GM21360 (cell line): ENCODE data around the gene ABCC2.
"Not testable (repeated sequence)": the region's sequence is repeated elsewhere in the genome, so short reads cannot be mapped to it uniquely, and the experiment has no call there.

Experiments
- ATAC-seq: cut with Tn5 transposase; IDR thresholded peaks from one replicate; pipeline ENCODE4 v1.9.1; 2021; ENCODE audit warnings: mild to moderate bottlenecking, moderate library complexity; ENCODE audit not compliant: unreplicated experiment

ABCC2 gene

DNA sequence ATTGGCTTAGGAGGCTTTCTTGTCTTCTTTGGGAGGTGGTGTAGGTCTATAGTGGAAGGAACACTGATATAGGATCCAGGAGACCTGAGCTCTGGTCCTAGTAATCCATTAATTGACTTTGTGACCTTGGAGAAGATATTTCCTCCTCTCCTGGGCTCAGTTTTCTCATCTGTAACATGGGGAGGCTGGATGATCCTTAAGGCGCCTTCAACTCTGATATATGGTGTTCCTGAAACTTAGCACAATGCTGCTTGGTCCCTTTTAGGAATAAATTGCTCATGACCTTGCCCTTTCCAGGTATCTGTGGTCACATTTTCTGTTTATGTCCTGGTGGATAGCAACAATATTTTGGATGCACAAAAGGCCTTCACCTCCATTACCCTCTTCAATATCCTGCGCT is 25.3 kb downstream of the ABCC2 start:
- ATAC-seq, result no peak

DNA sequence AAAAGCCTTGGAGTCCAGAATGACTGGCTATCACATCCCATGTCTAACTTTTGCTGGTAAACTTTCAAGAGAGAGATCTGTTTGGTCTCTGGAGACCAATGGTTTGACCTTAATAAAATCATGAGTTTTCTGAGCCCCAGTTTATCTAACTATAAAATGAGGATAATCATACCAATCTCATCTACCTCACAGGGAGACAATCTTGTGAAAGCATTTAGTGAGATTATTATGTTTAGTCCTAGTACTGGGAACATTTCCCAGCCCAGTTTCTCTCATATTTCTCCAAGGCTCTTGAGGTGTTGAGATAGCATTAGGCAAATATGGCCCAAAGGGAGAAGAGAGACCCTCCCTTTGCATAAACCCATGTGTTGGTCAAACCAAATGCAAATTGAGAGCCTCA is 25.8 kb downstream of the ABCC2 start:
- ATAC-seq, result no peak

DNA sequence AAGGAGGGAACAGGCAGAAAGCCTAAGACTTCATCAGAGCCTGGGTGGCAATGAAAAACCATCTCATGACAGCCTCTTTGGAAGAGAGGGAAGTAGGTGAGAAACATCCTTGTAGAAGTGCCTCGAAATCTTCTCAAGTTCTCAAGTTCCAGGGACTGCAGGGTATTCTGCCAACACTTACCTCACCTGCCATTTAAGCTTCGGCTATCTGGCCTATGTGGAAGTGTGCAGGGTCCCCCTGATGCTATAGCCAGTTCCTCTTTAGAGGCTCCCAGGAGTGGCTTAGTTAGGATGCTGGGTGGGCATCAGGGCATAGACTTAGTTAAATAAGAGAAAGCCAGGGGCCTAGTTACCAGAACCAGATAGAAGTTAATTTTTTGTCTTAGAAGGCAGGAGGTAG is 27.0 kb downstream of the ABCC2 start:
- ATAC-seq, result no peak

DNA sequence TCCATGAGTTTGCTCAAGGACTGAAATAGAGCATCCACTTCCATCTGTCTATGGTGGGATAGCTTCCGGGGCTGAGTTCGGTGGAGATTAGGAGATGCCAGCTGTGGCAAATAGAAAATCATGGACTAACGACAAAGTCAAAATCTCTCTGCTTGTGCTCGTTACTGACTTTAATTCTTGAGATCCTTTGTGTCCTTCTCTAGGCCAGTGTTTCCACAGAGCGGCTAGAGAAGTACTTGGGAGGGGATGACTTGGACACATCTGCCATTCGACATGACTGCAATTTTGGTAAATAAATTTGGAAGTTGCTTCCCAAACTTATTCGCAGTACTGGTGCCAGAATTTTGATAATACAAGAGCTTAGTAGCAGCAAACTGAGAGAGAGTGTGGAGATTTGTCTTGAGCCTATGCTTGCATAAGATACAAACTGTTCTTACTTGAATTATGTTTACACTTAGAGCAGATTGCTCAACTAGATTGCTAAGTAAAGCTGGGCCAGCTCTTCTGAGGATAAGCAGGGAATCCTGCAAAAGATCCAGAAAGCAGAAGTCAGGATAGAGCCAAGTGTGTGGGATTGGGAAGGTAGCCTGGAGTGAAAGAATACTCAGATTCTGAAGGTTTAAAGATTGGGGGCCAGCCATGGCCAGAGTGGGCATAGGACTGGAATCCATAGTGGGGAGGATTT is 27.6 kb downstream of the ABCC2 start:
- no peak for ATAC-seq

DNA sequence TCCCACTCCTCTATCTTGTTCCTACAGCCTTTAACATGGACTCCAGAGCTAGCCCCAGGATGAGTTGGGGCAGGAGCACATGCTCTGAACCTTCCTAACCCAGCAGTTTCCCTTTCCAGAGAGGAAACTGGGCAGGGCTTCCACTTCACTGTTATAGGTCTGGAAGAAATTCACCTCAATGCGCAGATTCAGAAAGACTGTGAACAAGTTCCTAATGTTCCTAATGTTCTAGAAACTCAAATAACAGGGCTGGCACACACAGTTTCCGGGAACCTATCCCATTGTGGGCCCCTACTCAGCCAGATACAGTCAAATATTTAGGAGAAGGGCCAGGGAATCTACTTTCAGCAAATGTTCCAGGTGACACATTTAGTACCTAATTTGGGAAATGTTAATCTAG is 29.7 kb downstream of the ABCC2 start:
- ATAC-seq, result no peak

DNA sequence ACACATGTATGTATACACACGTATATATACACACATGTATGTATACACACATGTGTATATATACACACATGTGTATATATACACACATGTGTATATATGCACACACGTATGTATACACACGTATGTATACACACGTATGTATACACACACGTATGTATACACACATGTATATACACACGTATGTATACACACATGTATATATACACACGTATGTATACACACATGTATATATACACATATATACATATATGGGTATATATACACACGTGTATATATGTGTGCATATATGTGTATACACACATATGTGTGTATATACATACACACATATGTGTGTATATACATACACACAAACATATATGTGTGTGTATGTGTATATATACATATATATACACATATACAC is 31.7 kb downstream of the ABCC2 start:
- no peak for ATAC-seq

DNA sequence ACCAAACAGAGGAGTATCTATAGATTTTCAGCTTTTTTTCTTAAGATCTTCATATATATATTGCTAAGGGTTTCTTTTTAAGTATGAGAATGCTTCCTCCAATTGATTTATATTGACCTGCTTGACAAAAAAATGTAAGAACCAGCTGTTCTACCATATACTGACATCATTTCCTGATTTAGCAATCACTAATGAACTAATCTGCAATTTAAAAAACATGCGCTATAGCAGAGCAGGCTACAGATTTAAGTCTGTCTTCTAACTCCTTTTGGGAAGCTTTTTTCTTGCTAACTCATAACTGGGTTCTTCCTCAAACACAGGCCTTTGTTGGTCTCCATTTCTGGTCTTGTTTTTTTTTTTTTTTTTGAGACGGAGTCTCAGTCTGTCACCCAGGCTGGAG is 33.2 kb downstream of the ABCC2 start:
- ATAC-seq, result no peak

DNA sequence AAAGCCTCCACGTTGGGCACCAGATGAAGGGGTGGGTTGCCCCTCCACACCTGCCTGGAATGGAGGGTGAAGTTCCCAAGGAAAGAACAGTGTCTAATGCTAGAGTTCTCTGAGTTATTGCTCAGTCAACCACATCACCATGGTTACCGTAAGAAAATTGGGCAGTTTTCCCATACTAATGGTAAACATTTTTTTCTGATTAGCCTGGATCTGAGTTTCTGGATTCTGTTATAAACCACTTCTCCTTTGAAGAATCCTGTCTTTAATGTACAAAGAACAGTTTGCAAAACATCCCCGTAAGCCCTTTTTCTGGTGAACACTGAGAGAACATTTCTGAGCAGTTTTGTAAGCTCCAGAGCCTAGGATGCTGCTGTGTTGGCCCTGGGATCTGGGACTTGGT is 45.5 kb downstream of the ABCC2 start:
- ATAC-seq, result no peak

DNA sequence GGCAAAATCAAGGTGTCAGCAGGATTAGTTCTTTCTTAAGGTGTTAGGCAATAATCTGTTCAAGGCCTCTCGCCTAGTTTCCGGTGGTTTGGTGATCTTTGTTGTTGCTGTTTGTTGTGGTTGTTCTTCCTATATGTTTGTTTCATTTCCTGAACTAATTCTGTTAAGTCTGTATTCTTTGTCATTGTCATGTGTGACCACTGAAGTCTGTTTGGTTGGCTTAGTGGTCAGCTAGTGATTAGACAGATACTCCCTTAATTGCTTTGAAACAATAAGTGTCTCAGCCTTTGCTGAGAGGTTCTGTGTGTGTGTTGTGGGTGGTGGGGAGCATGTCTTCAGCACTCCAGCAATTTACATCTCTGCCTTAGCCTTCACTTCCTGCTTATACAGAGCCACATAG is 46.0 kb downstream of the ABCC2 start:
- no peak for ATAC-seq

DNA sequence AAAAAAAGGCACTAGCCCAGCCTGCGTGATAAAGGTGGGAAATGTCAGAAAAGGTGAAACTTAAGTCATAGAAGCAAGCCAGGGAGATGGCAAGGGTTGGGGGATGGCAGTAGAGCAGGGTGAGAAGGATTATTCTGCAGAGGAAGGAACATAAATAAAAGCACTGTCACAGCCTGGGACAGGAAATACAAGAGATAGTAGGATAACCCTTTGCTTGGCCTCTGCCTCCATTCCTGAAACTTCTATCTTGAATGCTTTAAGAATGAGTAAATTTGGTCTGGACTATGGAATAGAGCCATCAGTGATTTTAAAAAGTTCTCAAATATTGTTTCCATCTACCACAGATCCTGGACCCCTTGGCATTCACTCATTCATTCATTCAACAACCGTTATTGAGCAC is 50.0 kb downstream of the ABCC2 start:
- no peak for ATAC-seq

DNA sequence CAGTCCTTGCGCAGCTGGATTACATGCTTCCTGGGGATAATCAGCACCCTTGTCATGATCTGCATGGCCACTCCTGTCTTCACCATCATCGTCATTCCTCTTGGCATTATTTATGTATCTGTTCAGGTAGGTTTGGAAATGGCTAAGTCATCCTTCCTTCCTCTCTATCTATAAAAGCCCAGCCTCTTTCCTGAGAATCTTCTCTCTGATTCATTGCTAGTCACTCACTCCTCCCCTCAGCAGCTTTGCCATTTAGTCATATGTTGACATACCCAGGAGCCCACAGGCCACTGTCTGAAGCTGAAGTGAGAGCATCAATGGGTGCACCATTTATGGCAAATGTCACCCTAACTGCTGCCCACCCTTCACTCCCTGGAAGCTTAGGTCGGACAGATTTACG is 52.0 kb downstream of the ABCC2 start:
- no peak for ATAC-seq

DNA sequence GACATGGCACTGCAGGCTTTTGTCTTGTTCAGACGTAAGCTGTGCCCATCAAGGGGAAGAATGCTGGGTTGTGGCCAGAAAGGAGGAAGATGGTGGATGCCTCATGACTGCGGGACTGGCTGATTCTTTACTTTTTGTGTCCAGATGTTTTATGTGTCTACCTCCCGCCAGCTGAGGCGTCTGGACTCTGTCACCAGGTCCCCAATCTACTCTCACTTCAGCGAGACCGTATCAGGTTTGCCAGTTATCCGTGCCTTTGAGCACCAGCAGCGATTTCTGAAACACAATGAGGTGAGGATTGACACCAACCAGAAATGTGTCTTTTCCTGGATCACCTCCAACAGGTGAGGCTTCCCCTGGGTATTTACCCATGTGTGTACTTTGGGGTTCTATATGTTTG is 53.5 kb downstream of the ABCC2 start:
- ATAC-seq, result no peak

DNA sequence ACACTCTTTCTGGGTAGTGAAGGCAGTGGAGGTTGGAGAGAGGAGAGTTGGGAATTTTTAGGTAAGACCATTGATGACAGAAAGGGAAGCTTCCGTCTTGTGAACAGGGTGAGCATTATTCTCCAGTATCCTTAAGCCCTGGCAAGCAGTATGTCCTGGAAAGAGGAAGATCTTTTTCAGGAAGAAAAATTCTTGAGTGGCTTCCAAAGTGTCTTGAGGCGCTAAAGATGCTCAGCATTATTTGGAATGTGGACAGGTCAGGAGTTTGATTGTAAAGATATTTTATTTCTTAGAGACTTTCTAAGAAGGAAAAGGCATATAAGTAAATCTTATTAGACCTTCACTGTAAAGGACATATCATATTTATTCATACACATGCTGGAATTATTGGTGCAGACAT is 54.3 kb downstream of the ABCC2 start:
- ATAC-seq, result no peak

DNA sequence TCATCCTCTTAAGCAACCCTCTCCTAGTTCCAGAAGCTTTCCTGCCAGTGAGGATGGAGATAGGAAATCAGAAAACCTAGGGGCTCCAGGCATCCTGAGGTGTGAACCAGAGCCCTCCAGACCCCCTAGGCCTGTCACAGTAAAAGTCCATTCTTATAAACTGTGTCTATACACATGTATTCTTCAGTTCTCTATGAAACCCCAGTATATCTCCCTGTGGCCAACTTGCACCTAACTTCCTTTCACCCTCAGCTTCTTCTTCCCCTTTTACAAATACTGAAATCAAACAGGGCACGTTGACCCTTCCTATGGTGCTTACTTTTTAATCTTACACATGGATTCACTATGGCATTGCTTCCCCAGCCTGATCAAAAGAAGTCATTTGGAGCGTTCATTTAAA is 58.4 kb downstream of the ABCC2 start:
- ATAC-seq, result not testable (repeated sequence)

DNA sequence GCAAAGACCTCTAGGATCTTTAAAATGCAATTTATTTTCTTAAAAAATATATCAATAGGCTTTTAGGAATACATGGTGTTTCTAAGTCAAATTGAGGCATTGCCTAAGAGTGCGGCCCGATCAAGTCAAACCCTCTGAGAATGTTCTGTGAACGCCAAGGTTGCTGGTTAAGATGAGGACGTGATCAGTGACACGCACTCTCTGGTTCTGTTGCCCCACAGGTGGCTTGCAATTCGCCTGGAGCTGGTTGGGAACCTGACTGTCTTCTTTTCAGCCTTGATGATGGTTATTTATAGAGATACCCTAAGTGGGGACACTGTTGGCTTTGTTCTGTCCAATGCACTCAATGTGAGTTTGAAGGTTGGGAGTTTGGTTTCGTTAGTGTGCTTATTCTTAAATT is 59.3 kb downstream of the ABCC2 start:
- ATAC-seq, result no peak

DNA sequence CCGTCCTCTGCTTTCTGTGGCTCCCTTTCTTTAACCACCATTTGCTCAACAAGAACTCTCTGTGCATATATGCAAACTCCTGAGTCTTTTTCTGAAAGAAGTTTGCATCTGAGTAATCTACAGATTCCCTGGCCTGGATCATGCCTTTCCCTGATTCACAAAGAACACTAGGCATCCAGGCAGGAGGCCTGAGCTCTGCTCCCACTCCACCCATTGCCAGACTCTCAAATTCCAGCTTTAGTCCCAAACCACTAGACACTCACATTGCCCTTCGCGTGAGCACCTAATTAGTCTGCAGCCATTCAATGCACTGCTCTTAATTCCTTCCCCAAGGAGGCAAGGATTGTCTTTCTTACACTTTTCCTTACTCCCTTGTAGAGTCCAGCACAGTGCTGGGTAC is 60.9 kb downstream of the ABCC2 start:
- ATAC-seq, result no peak

DNA sequence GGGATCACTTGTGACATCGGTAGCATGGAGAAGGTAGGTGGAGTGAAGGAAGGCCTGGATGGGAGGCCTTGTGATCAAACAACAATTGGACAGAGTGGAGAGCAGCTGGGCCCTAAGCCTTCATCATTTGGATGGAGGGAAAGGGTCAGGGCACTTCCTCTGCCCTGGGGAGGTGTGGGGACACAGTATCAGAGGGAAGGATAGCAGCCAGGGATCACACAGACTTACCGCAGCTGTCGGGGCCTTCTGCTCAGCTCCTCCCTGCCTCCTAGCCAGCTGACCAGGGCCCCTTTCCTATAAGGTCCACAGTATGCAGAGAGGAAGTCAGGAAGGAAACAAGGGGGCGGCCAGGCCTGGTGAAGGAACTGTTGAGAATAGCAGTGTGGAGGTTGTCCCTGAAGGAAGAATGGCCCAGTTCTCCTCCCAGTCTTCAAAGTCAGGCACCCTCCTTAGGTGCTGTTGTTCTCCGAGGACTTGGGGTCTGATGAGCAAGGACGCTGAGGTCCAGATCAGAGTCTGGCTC is 62.1 kb downstream of the ABCC2 start:
- ATAC-seq, result no peak

DNA sequence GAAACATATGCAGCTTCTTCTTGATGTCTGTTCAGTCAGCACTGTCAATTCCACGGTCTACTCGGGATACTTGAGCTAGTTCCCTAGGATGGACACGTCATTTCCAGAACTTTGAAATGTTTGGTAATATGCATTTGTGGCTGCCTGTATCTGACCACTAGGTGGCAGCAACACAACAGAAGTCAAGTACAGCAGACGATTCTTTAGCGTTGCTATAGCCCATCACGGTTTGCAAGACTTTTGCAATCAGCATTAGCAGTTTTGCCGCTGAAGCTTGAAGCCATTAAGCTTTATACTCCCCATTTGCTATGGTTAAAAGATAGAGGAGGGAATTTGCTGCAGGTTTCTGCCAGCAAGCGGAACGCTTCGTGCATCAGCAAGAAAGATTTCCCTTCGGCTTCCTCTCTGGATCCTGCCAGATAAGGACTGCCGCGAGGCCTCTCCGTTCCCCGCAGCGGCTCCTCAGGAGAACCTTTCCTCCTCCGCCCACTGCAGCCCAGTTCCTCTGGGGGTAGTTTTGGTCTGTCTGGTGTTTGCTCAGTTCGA is 63.5 kb downstream of the ABCC2 start:
- ATAC-seq, result peak; percentile 56

DNA sequence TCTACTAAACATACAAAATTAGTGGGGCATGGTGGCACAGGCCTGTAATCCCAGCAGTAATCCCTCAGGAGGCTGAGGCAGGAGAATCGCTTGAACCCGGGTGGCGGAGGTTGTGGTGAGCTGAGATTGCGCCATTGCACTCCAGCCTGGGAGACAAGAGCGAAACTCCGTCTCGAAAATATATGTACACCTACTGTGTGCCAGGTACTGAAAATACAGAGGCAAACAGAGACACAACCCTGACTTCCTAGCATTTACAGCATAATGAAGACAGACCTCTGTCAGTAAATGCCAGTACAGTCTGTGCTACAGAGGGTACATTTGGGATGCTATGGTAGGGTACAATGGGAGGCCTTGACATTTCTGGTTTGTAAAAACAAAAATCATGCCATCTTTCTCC is 66.6 kb downstream of the ABCC2 start:
- no peak for ATAC-seq

DNA sequence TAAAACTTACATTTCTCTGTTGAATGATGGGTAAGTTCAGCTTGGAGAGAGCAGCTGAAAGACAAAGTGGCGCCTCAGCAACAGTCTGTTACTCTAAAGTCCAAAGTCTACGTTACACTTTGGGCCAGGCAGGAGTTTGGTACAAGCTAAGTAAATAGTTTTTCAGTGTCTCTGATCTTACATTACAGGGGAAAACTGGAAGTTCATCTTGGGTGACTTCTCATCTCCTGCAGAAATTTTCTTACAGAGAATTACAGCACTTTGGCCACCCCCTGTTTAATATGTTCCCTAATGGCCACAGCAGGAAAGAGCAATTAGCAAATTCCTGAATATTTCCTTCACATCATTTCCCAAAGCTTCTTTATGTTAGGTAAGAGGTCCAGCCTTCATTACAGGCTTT is 67.1 kb downstream of the ABCC2 start:
- no peak for ATAC-seq

DNA sequence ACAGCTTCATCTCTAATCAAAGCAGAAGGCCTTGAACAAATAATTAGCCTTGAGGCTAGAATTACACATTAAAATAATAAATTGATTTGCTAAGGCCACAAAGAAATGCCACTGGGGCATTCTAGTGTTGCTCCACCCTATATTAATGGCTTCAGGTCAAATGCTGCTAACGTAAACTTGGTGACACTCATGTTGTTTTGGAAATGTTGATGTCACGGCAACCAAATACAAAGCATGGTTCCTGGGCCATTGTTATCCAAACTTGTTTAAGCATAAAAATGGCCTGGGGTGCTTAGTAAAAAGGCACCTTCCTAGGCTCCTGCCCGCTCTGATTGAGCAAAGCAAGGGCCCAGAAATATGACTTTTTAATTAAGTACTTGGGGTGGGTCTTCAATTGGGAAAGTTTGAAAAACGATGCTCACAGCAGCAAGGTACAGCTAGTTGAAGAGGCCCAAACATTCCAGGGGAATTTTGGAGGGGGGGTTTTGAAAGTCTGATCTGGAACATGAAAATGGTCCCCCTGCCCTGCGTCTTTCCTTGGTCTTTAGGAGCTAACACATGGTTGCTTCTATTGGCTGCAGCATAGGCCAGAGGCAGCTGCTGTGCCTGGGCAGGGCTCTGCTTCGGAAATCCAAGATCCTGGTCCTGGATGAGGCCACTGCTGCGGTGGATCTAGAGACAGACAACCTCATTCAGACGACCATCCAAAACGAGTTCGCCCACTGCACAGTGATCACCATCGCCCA is 67.8 kb downstream of the ABCC2 start:
- ATAC-seq, result no peak

DNA sequence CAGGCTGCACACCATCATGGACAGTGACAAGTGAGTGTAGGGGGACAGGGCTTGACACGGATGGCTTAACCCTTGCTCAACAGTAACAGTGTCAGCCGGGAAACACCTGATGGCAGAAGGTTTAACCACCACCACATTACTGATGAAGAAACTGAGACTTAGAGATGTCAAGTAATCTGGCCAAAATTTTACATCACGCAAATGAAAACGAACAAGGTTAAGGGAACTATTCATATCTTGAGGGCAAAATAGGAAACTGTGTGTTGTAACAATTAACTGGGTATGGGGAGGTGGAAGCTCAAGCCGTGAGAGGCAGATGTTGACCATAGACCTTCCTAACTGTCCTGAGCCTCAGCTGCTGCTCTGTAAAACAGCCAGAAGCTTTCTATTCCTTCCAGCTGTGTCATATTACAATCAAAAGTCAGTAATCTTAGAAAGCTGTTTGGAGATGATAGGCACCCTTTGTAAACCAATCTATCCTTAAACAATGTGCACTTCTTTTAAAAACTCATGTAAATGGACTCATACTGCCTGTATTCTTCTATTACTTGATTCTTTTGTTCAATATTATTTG is 68.4 kb downstream of the ABCC2 start:
- no peak for ATAC-seq
